Urothelium cell line (cell line): ENCODE measurements around the gene EVI5.

Source experiments
- DNase-seq: peaks from one replicate; pipeline ENCODE4 v3.0.0; 2011; ENCODE audit warnings: low spot score, mixed read lengths
- FAIRE-seq: peaks from 2 replicates; lab custom pipeline; 2011; peaks lifted over from hg19 to GRCh38; lab: Jason Lieb, UNC

Gene EVI5

DNA sequence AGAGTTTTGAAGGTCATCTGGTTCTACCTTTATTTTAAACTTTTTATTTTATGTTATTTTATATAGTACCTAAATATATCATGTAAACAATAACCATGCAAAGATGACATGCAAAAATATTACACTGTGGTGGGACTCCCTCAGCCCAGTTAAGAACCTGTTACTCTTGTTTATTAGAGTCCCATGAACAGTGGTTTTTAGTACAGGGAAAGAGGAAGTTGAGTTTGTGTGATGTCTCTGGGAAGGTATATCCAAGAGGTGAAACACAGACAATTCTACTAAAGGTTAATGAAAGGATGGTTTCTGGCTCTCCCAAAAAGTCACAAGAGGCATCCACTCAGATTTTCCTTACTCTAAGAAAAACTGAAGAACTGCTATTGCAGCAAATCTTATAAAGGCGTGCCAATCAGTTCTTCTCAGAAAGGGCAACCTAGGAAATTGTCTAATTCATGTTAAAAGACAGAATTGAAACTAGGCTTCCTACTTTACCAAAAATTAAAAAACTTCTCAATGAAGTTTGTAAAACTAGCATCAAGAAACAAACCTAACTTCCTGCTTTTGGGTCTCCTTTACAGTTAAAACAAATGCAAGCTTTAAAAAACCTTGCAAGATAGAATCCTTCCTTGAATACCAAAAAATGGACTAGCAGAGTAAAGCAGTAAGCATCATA lies 318.1 kb downstream of the EVI5 start:
- no peak for DNase-seq
- FAIRE-seq: no peak

DNA sequence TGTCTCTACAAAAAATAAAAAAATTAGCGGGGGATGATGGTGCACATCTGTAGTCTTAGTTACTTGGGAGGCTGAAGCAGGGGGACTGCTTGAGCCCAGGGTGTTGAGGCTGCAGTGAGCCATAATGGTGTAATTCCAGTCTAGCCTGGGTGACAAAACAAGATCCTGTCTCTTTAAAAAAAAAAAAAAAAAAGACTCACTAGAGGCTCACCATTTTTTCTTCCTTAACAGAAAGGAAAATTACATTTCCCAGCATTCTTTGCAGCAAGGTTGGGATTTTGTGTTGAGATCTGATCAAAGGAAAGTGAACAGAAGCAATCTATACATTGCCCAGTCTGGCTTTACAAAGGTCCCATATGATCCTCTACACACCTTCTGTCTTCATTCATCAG lies 319.7 kb downstream of the EVI5 start:
- DNase-seq: no peak
- FAIRE-seq: no peak

DNA sequence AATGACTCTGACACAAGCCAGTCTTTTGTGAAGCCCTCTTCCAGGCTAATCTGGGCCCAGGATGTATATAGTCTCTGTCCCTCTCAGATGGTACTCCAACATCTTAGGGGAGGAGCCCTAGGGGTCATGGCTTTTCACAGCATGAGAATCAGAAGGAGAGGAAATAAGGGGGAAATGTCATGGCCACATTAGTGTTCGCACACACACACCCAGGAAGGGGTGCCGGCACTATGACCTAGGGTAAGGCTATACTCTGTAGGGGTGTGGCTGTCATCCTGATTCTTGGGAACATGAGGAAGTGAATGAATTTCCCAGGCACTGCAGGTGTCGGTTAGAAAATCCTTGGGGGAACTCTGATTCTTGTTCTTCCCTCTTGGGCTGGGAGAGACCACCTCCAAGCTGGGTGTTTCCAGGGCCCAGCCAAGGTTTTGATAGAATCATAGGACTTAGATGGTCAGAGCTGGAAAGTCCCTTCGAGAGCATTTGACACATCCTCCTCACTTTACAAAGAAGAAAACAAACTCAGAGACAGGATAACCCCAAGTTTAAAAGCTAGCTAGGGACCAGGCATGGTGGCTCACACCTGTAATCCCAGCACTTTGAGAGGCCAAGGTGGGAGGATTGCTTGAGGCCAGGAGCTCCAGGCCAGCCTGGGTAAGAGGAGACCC lies 320.2 kb downstream of the EVI5 start:
- FAIRE-seq (no peak), DNase-seq (no peak)

DNA sequence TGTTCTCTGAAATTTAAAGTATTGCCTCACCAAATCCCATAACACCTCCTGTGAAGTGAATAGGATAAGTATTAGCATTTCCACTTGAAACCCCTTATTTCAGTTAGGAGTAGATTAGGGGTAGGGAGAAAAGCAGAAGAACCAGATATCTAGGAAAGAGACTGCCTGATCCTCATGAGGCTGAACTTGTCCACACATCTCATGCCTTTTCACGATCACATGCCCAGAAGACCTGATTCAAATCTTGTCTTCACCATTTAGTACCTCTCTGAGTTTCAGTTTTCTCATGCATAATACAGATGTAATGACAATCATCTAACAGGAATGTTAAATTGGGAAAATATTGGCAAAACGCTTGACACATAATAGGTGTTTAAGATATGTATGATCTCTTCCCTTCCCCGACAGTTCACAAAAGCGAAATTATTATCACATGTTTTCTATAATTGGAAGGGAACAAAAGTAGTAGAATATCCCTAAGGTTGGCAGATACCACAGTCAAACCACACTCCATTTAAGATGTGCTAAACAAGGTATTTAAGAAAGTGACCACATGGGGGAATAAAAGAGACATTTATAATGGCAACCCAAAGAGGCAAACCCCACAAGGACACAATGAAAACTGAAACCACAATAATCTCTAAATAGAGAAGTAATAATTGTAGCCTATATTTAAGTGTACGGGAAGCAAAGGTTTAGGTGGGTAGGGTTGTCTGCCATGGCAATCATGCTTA lies 323.4 kb downstream of the EVI5 start:
- DNase-seq (no peak), FAIRE-seq (no peak)

DNA sequence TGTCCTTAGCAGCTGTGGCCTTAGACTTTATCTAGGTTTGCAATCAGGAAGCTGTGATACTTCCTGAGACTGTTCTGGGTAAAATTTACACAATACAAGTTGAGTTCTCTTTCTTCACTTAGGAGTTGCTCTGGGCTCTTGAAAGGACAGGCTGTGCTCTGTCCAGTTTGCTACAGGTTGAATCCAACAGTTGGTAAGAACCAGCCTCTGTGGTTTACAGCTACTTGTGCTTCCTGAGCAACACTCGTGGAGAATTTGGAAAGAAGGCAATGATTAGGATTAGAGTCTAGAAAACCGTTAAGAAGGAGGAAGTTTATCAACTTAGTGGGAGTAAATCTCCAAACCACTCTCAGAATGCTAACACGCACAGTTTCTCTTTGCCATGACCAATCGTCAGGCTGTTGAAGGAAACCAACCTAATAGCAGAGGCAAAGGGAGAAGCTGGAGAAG lies 325.0 kb downstream of the EVI5 start:
- FAIRE-seq (no peak), DNase-seq (no peak)
